Mucosa of rectum (tissue), 2 donors: ENCODE data around the gene KAT7.
A peak's percentile ranks its signal among the peaks of the same experiment; 100 is the strongest.

Experiments used
- H3K27ac ChIP-seq, 2 donors: one replicate each; pipeline ENCODE4 v1.7.0; 2013; ENCODE audit warnings: inconsistent platforms in 2 of 2, low read depth in 2 of 2, low read length in 2 of 2
- H3K27me3 ChIP-seq, 2 donors: one replicate each; pipeline ENCODE4 v1.7.0; 2013; ENCODE audit warnings: low read length in 2 of 2; ENCODE audit not compliant: control insufficient read depth in 2 of 2, insufficient read depth in 2 of 2
- H3K36me3 ChIP-seq, 2 donors: one replicate each; pipeline ENCODE4 v1.7.0; 2013; ENCODE audit warnings: low read length in 2 of 2; ENCODE audit not compliant: control insufficient read depth in 2 of 2, insufficient read depth in 2 of 2
- H3K4me1 ChIP-seq, 2 donors: one replicate each; pipeline ENCODE4 v1.7.0; 2013; ENCODE audit warnings: low read length in 2 of 2, mild to moderate bottlenecking in 1 of 2; ENCODE audit not compliant: control insufficient read depth in 2 of 2, insufficient read depth in 2 of 2
- H3K4me3 ChIP-seq, 2 donors: one replicate each; pipeline ENCODE4 v1.7.0; 2013; ENCODE audit warnings: low read length in 2 of 2
- H3K9ac ChIP-seq, 2 donors: one replicate each; pipeline ENCODE4 v1.7.0; 2013; ENCODE audit warnings: low read length in 2 of 2, low read depth in 1 of 2, mild to moderate bottlenecking in 1 of 2
- H3K9me3 ChIP-seq, 2 donors: one replicate each; pipeline ENCODE4 v1.7.0; 2013; ENCODE audit warnings: low read length in 2 of 2; ENCODE audit not compliant: control insufficient read depth in 2 of 2
- donor health status: healthy.
- donor health status: Normal muscosa, but diverticular disease.

Gene KAT7

GRCh38 chr17:49760932-49761558 is 27.4 kb upstream of the KAT7 start:
- H3K27me3 ChIP-seq: no peaks in the 10 kb centered on the region
- no peak overlapping the region for H3K27ac ChIP-seq
- no peaks in the 10 kb centered on the region for H3K36me3 ChIP-seq
- H3K9me3 ChIP-seq: no peaks in the 10 kb centered on the region
- H3K4me1 ChIP-seq: peaks cover 5 to 10% of the 10 kb centered on the region in 2 donors
- no peak overlapping the region for H3K9ac ChIP-seq
- H3K4me3 ChIP-seq: peak overlapping the region in 1 of 2 donors; percentile 2

GRCh38 chr17:49762151-49762941 is 26.1 kb upstream of the KAT7 start:
- Histone ChIP-seq H3K9me3 (no peaks in the 10 kb centered on the region), H3K36me3 (no peaks in the 10 kb centered on the region), H3K4me3 (peak overlapping the region; percentile 81), H3K4me1 (peaks cover 5 to 10% of the 10 kb centered on the region in 2 donors), H3K27ac (peak overlapping the region in 1 of 2 donors; percentile 39), H3K9ac (no peak overlapping the region), H3K27me3 (no peaks in the 10 kb centered on the region)

- peak within 1 kb of the TSS; percentile 3 to 62 for H3K9ac ChIP-seq
- peaks cover 5 to 10% of the 10 kb centered on the region in 2 donors for H3K4me1 ChIP-seq
- H3K27me3 ChIP-seq: no peaks in the 10 kb centered on the region
- H3K36me3 ChIP-seq: no peaks in the 10 kb centered on the region
- peak within 1 kb of the TSS; percentile 81 for H3K4me3 ChIP-seq
- H3K27ac ChIP-seq: peak within 1 kb of the TSS in 1 of 2 donors; percentile 39
- no peaks in the 10 kb centered on the region for H3K9me3 ChIP-seq
Observed at GRCh38 chr17:49763735-49764558, 24.5 kb upstream of the KAT7 start, which contains the start of gene FAM117A. Gene FAM117A (minus strand): TSS chr17:49764131. CDS start chr17:49764087, 44 bp downstream.

GRCh38 chr17:49764559-49765180 is 23.8 kb upstream of the KAT7 start:
- Histone ChIP-seq H3K27me3 (no peaks in the 10 kb centered on the region), H3K9ac (no peak overlapping the region), H3K9me3 (no peaks in the 10 kb centered on the region), H3K4me1 (peaks cover 5 to 10% of the 10 kb centered on the region in 2 donors), H3K36me3 (no peaks in the 10 kb centered on the region), H3K4me3 (peak overlapping the region; percentile 48 to 81), H3K27ac (no peak overlapping the region)

- Histone ChIP-seq H3K27me3 (no peaks in the 10 kb centered on the region), H3K4me1 (peaks cover 5 to 10% of the 10 kb centered on the region in 2 donors), H3K4me3 (no peak overlapping the region), H3K27ac (no peak overlapping the region), H3K36me3 (no peaks in the 10 kb centered on the region), H3K9me3 (no peaks in the 10 kb centered on the region), H3K9ac (no peak overlapping the region)
Observed at GRCh38 chr17:49766918-49767530, 21.5 kb upstream of the KAT7 start.

GRCh38 chr17:49775546-49776260 is 12.8 kb upstream of the KAT7 start:
- H3K9ac ChIP-seq: no peak overlapping the region
- H3K36me3 ChIP-seq: no peaks in the 10 kb centered on the region
- no peaks in the 10 kb centered on the region for H3K9me3 ChIP-seq
- H3K4me1 ChIP-seq: peaks cover 0 to 2% of the 10 kb centered on the region in 2 donors
- no peak overlapping the region for H3K4me3 ChIP-seq
- H3K27ac ChIP-seq: peak overlapping the region in 1 of 2 donors; percentile 6
- H3K27me3 ChIP-seq: no peaks in the 10 kb centered on the region

GRCh38 chr17:49776551-49777300 is 11.8 kb upstream of the KAT7 start:
- Histone ChIP-seq H3K9me3 (no peaks in the 10 kb centered on the region), H3K27ac (peak overlapping the region in 1 of 2 donors; percentile 3), H3K4me3 (no peak overlapping the region), H3K4me1 (peaks cover 0 to 2% of the 10 kb centered on the region in 2 donors), H3K36me3 (no peaks in the 10 kb centered on the region), H3K27me3 (no peaks in the 10 kb centered on the region), H3K9ac (no peak overlapping the region)

- no peaks in the 10 kb centered on the region for H3K9me3 ChIP-seq
- no peak overlapping the region for H3K4me3 ChIP-seq
- H3K27me3 ChIP-seq: no peaks in the 10 kb centered on the region
- H3K27ac ChIP-seq: no peak overlapping the region
- no peaks in the 10 kb centered on the region for H3K36me3 ChIP-seq
- H3K9ac ChIP-seq: no peak overlapping the region
- peaks cover 0 to 2% of the 10 kb centered on the region in 2 donors for H3K4me1 ChIP-seq
Observed at GRCh38 chr17:49777563-49777962, 10.9 kb upstream of the KAT7 start.
